ENCODE results near the gene SLC22A2.
A peak's percentile ranks its signal among the peaks of the same experiment; 100 is the strongest.

SLC22A2 gene

DNA sequence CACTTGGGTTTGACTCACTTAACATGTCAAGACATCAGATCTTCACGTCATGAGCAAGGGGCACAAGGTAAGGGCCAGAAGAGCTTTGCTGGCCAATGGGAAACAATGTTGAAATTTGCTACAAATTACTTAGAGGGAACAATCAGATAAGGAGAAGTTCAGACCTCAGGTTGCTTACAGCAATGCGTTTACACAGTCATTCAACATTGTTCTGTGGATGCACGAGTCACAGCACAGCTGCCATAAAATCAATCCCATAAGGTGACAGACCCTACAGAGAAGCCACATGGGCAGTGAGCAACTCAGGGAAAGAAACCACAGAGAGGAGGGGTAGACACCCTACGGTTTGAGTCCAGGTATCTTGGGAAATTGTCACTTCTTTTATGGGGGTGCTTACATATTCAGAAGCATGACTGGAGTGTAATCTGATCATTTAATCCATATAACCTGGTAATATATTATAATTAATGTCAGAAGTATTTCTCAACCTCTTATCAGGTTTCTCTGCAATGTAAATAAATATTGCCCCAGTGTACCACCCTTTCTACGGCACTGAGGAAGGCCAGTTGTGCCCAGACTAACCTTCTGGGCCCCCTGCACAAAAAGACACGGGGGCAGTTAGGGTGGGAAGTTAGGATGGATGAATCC lies 2.3 kb upstream of the SLC22A2 start (continued):
- TF ChIP-seq, protein P1, sequence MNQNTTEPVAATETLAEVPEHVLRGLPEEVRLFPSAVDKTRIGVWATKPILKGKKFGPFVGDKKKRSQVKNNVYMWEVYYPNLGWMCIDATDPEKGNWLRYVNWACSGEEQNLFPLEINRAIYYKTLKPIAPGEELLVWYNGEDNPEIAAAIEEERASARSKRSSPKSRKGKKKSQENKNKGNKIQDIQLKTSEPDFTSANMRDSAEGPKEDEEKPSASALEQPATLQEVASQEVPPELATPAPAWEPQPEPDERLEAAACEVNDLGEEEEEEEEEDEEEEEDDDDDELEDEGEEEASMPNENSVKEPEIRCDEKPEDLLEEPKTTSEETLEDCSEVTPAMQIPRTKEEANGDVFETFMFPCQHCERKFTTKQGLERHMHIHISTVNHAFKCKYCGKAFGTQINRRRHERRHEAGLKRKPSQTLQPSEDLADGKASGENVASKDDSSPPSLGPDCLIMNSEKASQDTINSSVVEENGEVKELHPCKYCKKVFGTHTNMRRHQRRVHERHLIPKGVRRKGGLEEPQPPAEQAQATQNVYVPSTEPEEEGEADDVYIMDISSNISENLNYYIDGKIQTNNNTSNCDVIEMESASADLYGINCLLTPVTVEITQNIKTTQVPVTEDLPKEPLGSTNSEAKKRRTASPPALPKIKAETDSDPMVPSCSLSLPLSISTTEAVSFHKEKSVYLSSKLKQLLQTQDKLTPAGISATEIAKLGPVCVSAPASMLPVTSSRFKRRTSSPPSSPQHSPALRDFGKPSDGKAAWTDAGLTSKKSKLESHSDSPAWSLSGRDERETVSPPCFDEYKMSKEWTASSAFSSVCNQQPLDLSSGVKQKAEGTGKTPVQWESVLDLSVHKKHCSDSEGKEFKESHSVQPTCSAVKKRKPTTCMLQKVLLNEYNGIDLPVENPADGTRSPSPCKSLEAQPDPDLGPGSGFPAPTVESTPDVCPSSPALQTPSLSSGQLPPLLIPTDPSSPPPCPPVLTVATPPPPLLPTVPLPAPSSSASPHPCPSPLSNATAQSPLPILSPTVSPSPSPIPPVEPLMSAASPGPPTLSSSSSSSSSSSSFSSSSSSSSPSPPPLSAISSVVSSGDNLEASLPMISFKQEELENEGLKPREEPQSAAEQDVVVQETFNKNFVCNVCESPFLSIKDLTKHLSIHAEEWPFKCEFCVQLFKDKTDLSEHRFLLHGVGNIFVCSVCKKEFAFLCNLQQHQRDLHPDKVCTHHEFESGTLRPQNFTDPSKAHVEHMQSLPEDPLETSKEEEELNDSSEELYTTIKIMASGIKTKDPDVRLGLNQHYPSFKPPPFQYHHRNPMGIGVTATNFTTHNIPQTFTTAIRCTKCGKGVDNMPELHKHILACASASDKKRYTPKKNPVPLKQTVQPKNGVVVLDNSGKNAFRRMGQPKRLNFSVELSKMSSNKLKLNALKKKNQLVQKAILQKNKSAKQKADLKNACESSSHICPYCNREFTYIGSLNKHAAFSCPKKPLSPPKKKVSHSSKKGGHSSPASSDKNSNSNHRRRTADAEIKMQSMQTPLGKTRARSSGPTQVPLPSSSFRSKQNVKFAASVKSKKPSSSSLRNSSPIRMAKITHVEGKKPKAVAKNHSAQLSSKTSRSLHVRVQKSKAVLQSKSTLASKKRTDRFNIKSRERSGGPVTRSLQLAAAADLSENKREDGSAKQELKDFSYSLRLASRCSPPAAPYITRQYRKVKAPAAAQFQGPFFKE (tag by site-specific recombination; IDR thresholded peaks at IDR 0.05; ENCODE audit: borderline replicate concordance), result no peak
- TF ChIP-seq ZNF510 (tag by site-specific recombination; IDR thresholded peaks at IDR 0.05; ENCODE audit: insufficient replicate concordance), result no peak
- TF ChIP-seq, protein P2, sequence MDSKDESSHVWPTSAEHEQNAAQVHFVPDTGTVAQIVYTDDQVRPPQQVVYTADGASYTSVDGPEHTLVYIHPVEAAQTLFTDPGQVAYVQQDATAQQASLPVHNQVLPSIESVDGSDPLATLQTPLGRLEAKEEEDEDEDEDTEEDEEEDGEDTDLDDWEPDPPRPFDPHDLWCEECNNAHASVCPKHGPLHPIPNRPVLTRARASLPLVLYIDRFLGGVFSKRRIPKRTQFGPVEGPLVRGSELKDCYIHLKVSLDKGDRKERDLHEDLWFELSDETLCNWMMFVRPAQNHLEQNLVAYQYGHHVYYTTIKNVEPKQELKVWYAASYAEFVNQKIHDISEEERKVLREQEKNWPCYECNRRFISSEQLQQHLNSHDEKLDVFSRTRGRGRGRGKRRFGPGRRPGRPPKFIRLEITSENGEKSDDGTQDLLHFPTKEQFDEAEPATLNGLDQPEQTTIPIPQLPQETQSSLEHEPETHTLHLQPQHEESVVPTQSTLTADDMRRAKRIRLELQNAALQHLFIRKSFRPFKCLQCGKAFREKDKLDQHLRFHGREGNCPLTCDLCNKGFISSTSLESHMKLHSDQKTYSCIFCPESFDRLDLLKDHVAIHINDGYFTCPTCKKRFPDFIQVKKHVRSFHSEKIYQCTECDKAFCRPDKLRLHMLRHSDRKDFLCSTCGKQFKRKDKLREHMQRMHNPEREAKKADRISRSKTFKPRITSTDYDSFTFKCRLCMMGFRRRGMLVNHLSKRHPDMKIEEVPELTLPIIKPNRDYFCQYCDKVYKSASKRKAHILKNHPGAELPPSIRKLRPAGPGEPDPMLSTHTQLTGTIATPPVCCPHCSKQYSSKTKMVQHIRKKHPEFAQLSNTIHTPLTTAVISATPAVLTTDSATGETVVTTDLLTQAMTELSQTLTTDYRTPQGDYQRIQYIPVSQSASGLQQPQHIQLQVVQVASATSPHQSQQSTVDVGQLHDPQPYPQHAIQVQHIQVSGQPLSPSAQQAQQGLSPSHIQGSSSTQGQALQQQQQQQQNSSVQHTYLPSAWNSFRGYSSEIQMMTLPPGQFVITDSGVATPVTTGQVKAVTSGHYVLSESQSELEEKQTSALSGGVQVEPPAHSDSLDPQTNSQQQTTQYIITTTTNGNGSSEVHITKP (tag by site-specific recombination; IDR thresholded peaks at IDR 0.05), result peak; percentile 63; the same call in 1 of the 2 replicates
- TF ChIP-seq, protein P3, sequence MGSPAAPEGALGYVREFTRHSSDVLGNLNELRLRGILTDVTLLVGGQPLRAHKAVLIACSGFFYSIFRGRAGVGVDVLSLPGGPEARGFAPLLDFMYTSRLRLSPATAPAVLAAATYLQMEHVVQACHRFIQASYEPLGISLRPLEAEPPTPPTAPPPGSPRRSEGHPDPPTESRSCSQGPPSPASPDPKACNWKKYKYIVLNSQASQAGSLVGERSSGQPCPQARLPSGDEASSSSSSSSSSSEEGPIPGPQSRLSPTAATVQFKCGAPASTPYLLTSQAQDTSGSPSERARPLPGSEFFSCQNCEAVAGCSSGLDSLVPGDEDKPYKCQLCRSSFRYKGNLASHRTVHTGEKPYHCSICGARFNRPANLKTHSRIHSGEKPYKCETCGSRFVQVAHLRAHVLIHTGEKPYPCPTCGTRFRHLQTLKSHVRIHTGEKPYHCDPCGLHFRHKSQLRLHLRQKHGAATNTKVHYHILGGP (tag by site-specific recombination; IDR thresholded peaks at IDR 0.05), result no peak
- no peak for TF ChIP-seq BCL11A (tag by site-specific recombination; IDR thresholded peaks at IDR 0.05; ENCODE audit: low read depth)
- no peak for TF ChIP-seq ZNF266 (tag by site-specific recombination; IDR thresholded peaks at IDR 0.05; ENCODE audit: low read depth)
- TF ChIP-seq ZBTB8A (tag by site-specific recombination; IDR thresholded peaks at IDR 0.05), result 0 out of 2 replicates have a peak, but pooled peaks have one; percentile 28
- no peak for TF ChIP-seq KLF1 (tag by site-specific recombination; IDR thresholded peaks at IDR 0.05)
- peak; percentile 63; the same call in 1 of the 2 replicates for TF ChIP-seq OSR2 (tag by site-specific recombination; IDR thresholded peaks at IDR 0.05)
- peak; percentile 24; the same call in 1 of the 2 replicates for TF ChIP-seq ZNF24 (tag by site-specific recombination; IDR thresholded peaks at IDR 0.05)
- TF ChIP-seq ZNF223 (tag by site-specific recombination; IDR thresholded peaks at IDR 0.05), result no peak
- no peak for TF ChIP-seq ZNF133 (tag by site-specific recombination; IDR thresholded peaks at IDR 0.05)
- TF ChIP-seq, protein P4, sequence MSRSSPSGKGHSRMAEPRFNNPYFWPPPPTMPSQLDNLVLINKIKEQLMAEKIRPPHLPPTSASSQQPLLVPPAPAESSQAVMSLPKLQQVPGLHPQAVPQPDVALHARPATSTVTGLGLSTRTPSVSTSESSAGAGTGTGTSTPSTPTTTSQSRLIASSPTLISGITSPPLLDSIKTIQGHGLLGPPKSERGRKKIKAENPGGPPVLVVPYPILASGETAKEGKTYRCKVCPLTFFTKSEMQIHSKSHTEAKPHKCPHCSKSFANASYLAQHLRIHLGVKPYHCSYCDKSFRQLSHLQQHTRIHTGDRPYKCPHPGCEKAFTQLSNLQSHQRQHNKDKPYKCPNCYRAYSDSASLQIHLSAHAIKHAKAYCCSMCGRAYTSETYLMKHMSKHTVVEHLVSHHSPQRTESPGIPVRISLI (tag by site-specific recombination; IDR thresholded peaks at IDR 0.05), result no peak
- no peak for TF ChIP-seq ZNF76 (tag by site-specific recombination; IDR thresholded peaks at IDR 0.05; ENCODE audit: borderline replicate concordance, low read depth)
- TF ChIP-seq, protein P5, sequence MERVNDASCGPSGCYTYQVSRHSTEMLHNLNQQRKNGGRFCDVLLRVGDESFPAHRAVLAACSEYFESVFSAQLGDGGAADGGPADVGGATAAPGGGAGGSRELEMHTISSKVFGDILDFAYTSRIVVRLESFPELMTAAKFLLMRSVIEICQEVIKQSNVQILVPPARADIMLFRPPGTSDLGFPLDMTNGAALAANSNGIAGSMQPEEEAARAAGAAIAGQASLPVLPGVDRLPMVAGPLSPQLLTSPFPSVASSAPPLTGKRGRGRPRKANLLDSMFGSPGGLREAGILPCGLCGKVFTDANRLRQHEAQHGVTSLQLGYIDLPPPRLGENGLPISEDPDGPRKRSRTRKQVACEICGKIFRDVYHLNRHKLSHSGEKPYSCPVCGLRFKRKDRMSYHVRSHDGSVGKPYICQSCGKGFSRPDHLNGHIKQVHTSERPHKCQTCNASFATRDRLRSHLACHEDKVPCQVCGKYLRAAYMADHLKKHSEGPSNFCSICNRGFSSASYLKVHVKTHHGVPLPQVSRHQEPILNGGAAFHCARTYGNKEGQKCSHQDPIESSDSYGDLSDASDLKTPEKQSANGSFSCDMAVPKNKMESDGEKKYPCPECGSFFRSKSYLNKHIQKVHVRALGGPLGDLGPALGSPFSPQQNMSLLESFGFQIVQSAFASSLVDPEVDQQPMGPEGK (tag by site-specific recombination; IDR thresholded peaks at IDR 0.05), result 0 out of 2 replicates have a peak, but pooled peaks have one; percentile 12
- TF ChIP-seq, protein P6, sequence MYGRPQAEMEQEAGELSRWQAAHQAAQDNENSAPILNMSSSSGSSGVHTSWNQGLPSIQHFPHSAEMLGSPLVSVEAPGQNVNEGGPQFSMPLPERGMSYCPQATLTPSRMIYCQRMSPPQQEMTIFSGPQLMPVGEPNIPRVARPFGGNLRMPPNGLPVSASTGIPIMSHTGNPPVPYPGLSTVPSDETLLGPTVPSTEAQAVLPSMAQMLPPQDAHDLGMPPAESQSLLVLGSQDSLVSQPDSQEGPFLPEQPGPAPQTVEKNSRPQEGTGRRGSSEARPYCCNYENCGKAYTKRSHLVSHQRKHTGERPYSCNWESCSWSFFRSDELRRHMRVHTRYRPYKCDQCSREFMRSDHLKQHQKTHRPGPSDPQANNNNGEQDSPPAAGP (tag by site-specific recombination; IDR thresholded peaks at IDR 0.05), result peak; percentile 54; the same call in 1 of the 2 replicates
- TF ChIP-seq GLIS1 (tag by site-specific recombination; IDR thresholded peaks at IDR 0.05), result peak; percentile 47; the same call in 1 of the 2 replicates
- TF ChIP-seq REPIN1 (tag by site-specific recombination; IDR thresholded peaks at IDR 0.05; ENCODE audit: low read depth), result no peak
